ENCODE measurements around the gene RAB11FIP2.

- TF ChIP-seq CTCF (IDR thresholded peaks at IDR 0.05; ENCODE audit: borderline replicate concordance, extremely low read depth, low read length, poor library complexity, severe bottlenecking) (no peak), EZH2 (IDR thresholded peaks at IDR 0.05; ENCODE audit: borderline replicate concordance, low read depth, low read length, severe bottlenecking) (no peak)
Observed at GRCh38 chr10:118042827-118043242, 3.9 kb downstream of the RAB11FIP2 start.

All from DND-41 (cell line).